ENCODE measurements around the gene RUNX3.

GRCh38 chr1:24970399-24970753, 40.3 kb upstream of the RUNX3 start:
- TF ChIP-seq CTCF (IDR thresholded peaks at IDR 0.05) (no peak), EZH2 (IDR thresholded peaks at IDR 0.05; ENCODE audit: borderline replicate concordance, insufficient read depth, low read depth, low read length, poor library complexity, severe bottlenecking) (no peak)
